Measurements from ENCODE around the gene VAT1L.
A peak's percentile ranks its signal among the peaks of the same experiment; 100 is the strongest.

The VAT1L gene

GRCh38 chr16:78005881-78006280 lies 217.5 kb downstream of the VAT1L start:
- Histone ChIP-seq H3K18ac (ENCODE audit: low read depth in 1 of 2, low read length in 2 of 2) (no peak overlapping the region), H3K4me3 (ENCODE audit: insufficient read depth in 1 of 2, low read depth in 1 of 2, low read length in 2 of 2) (no peak overlapping the region)

DNA sequence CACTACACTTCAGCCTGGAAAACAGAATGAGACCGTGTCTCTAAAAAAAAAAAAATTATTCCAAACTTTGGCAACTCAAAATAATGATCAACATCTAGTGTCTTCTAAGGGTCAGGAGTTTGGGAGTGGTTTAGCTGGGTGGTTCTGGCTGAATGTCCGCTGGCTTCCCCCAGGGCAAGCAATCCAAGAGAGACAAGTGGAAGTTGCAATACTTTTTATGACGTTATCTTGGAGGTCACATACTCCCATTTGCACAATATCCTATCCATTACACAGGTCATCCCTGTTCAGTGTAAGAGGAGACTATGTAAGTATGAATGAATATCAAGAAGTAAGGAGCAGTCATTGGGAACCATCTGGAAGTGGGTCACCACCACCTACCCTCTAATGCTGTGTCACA lies 218.8 kb downstream of the VAT1L start:
- Histone ChIP-seq H2BK15ac (ENCODE audit: low read depth, poor library complexity, severe bottlenecking) (no peak overlapping the region), H2BK120ac (ENCODE audit: low read depth, low read length) (no peak overlapping the region), H2AFZ (ENCODE audit: low read depth, low read length) (no peak overlapping the region), H3K36me3 (ENCODE audit: control insufficient read depth in 1 of 2, insufficient read depth in 2 of 2, low read depth in 1 of 2, low read length in 2 of 2) (no peaks in the 10 kb centered on the region), H3K4me3 (ENCODE audit: insufficient read depth in 1 of 2, low read depth in 1 of 2, low read length in 2 of 2) (no peak overlapping the region), H2BK12ac (ENCODE audit: low read length in 2 of 2) (no peak overlapping the region), H3K4me1 (ENCODE audit: control insufficient read depth, insufficient read depth, low read depth, low read length) (no peaks in the 10 kb centered on the region), H2BK5ac (ENCODE audit: low read depth, low read length, poor library complexity, severe bottlenecking) (no peak overlapping the region), H3K23ac (ENCODE audit: low read length in 2 of 2) (no peak overlapping the region), H4K8ac (ENCODE audit: low read length) (no peak overlapping the region), H3K4me2 (ENCODE audit: low read length, poor library complexity, severe bottlenecking) (no peak overlapping the region), H3K9me3 (ENCODE audit: control insufficient read depth, low read length) (no peaks in the 10 kb centered on the region), H3K27ac (ENCODE audit: low read length, poor library complexity, severe bottlenecking) (no peak overlapping the region), H3K9ac (ENCODE audit: low read length) (no peak overlapping the region), H3K14ac (ENCODE audit: low read length in 2 of 2) (no peak overlapping the region), H3K18ac (ENCODE audit: low read depth in 1 of 2, low read length in 2 of 2) (no peak overlapping the region), H3K4ac (ENCODE audit: low read depth in 1 of 2, low read length in 2 of 2) (no peak overlapping the region), H3K79me1 (replicated peaks; ENCODE audit: low read length, poor library complexity, severe bottlenecking) (no peaks in the 10 kb centered on the region), H3K27me3 (ENCODE audit: control insufficient read depth in 1 of 2, insufficient read depth in 1 of 2, low read length in 2 of 2) (peaks cover 0 to 6% of the 10 kb centered on the region in 2 experiments), H4K91ac (ENCODE audit: low read length) (no peak overlapping the region), H2AK5ac (ENCODE audit: low read length, severe bottlenecking) (no peak overlapping the region)
- DNase-seq: no peak
- WGBS: 100% methylated on average over 1 of the region's 3 CpGs

More at GRCh38 chr16:78005881-78006280, 217.5 kb downstream of the VAT1L start:
- no peak for DNase-seq
- Histone ChIP-seq H3K27ac (ENCODE audit: low read length, poor library complexity, severe bottlenecking) (no peak overlapping the region), H3K27me3 (ENCODE audit: control insufficient read depth in 1 of 2, insufficient read depth in 1 of 2, low read length in 2 of 2) (no peaks in the 10 kb centered on the region), H4K91ac (ENCODE audit: low read length) (no peak overlapping the region), H3K79me1 (replicated peaks; ENCODE audit: low read length, poor library complexity, severe bottlenecking) (no peaks in the 10 kb centered on the region), H3K9ac (ENCODE audit: low read length) (no peak overlapping the region), H2BK5ac (ENCODE audit: low read depth, low read length, poor library complexity, severe bottlenecking) (no peak overlapping the region), H2AK5ac (ENCODE audit: low read length, severe bottlenecking) (no peak overlapping the region), H2BK15ac (ENCODE audit: low read depth, poor library complexity, severe bottlenecking) (no peak overlapping the region), H2AFZ (ENCODE audit: low read depth, low read length) (no peak overlapping the region), H3K36me3 (ENCODE audit: control insufficient read depth in 1 of 2, insufficient read depth in 2 of 2, low read depth in 1 of 2, low read length in 2 of 2) (no peaks in the 10 kb centered on the region), H2BK120ac (ENCODE audit: low read depth, low read length) (no peak overlapping the region), H2BK12ac (ENCODE audit: low read length in 2 of 2) (no peak overlapping the region), H3K14ac (ENCODE audit: low read length in 2 of 2) (no peak overlapping the region), H3K4me2 (ENCODE audit: low read length, poor library complexity, severe bottlenecking) (no peak overlapping the region), H3K9me3 (ENCODE audit: control insufficient read depth, low read length) (no peaks in the 10 kb centered on the region), H3K4me1 (ENCODE audit: control insufficient read depth, insufficient read depth, low read depth, low read length) (no peaks in the 10 kb centered on the region), H3K4ac (ENCODE audit: low read depth in 1 of 2, low read length in 2 of 2) (no peak overlapping the region), H3K23ac (ENCODE audit: low read length in 2 of 2) (no peak overlapping the region), H4K8ac (ENCODE audit: low read length) (no peak overlapping the region)
- 89% methylated on average over 4 of the region's 5 CpGs for WGBS

DNA sequence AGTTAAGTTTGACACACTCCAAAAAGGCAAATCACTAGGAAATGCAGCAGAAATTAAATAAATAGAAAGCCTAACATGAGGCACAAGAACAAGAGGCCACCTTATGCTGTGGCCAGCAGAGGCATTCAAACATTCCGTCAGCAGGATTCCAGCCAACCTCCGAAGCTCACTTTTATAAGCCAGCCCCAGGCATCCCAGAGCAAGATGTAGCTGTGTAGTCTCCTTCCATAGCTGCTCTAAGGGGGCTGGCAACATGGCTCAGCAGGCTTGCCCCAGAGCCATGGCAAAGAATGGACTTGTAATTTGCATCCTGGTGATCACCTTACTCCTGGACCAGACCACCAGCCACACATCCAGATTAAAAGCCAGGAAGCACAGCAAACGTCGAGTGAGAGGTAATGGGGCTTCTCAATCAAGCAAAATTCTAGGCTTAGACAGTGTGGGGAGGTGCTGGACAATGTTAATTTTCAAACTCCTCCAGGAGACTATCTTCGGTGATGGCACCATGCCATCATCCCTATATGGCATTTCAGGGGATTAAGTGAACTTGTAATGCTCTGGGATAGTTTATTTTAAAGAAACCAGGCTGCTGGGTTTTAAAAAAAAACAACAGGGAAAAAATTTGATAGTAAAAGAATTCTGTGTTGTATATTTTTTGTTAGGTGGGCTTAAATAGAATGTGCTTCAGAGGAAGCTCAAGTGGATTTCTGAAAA lies 234.1 kb downstream of the VAT1L start, which contains the start of gene CLEC3A:
CLEC3A (plus strand) TSS at position 202 of the 714 bp plus-strand sequence; CDS start at position 281, 79 bp downstream.
- Histone ChIP-seq H3K4me2 (ENCODE audit: low read length, poor library complexity, severe bottlenecking) (no peak within 1 kb of the TSS), H4K8ac (ENCODE audit: low read length) (no peak within 1 kb of the TSS), H2BK120ac (ENCODE audit: low read depth, low read length) (no peak within 1 kb of the TSS), H3K27ac (ENCODE audit: low read length, poor library complexity, severe bottlenecking) (no peak within 1 kb of the TSS), H3K27me3 (ENCODE audit: control insufficient read depth in 1 of 2, insufficient read depth in 1 of 2, low read length in 2 of 2) (peaks cover 0 to 10% of the 10 kb centered on the region in 2 experiments), H2AFZ (ENCODE audit: low read depth, low read length) (no peak within 1 kb of the TSS), H3K9me3 (ENCODE audit: control insufficient read depth, low read length) (no peaks in the 10 kb centered on the region), H3K36me3 (ENCODE audit: control insufficient read depth in 1 of 2, insufficient read depth in 2 of 2, low read depth in 1 of 2, low read length in 2 of 2) (no peaks in the 10 kb centered on the region), H3K18ac (ENCODE audit: low read depth in 1 of 2, low read length in 2 of 2) (no peak within 1 kb of the TSS), H3K4ac (ENCODE audit: low read depth in 1 of 2, low read length in 2 of 2) (no peak within 1 kb of the TSS), H3K14ac (ENCODE audit: low read length in 2 of 2) (no peak within 1 kb of the TSS), H3K79me1 (replicated peaks; ENCODE audit: low read length, poor library complexity, severe bottlenecking) (no peaks in the 10 kb centered on the region), H3K4me3 (ENCODE audit: insufficient read depth in 1 of 2, low read depth in 1 of 2, low read length in 2 of 2) (no peak within 1 kb of the TSS), H2BK15ac (ENCODE audit: low read depth, poor library complexity, severe bottlenecking) (no peak within 1 kb of the TSS), H2BK12ac (ENCODE audit: low read length in 2 of 2) (no peak within 1 kb of the TSS), H2AK5ac (ENCODE audit: low read length, severe bottlenecking) (no peak within 1 kb of the TSS), H4K91ac (ENCODE audit: low read length) (no peak within 1 kb of the TSS), H3K9ac (ENCODE audit: low read length) (no peak within 1 kb of the TSS), H3K4me1 (ENCODE audit: control insufficient read depth, insufficient read depth, low read depth, low read length) (no peaks in the 10 kb centered on the region), H3K23ac (ENCODE audit: low read length in 2 of 2) (no peak within 1 kb of the TSS), H2BK5ac (ENCODE audit: low read depth, low read length, poor library complexity, severe bottlenecking) (no peak within 1 kb of the TSS)
- DNase-seq: peak; percentile 7
- 64% methylated on average over 5 of the region's 5 CpGs for WGBS

GRCh38 chr16:78024159-78024558 lies 235.8 kb downstream of the VAT1L start:
- peaks cover 0 to 10% of the 10 kb centered on the region in 2 experiments for H3K27me3 ChIP-seq (ENCODE audit: control insufficient read depth in 1 of 2, insufficient read depth in 1 of 2, low read length in 2 of 2)

More at GRCh38 chr16:78024159-78024558, 235.8 kb downstream of the VAT1L start:
- Histone ChIP-seq H4K91ac (ENCODE audit: low read length) (no peak overlapping the region), H2BK5ac (ENCODE audit: low read depth, low read length, poor library complexity, severe bottlenecking) (no peak overlapping the region), H3K4me2 (ENCODE audit: low read length, poor library complexity, severe bottlenecking) (no peak overlapping the region), H3K18ac (ENCODE audit: low read depth in 1 of 2, low read length in 2 of 2) (no peak overlapping the region), H3K4ac (ENCODE audit: low read depth in 1 of 2, low read length in 2 of 2) (no peak overlapping the region), H2AK5ac (ENCODE audit: low read length, severe bottlenecking) (no peak overlapping the region), H3K14ac (ENCODE audit: low read length in 2 of 2) (no peak overlapping the region), H3K36me3 (ENCODE audit: control insufficient read depth in 1 of 2, insufficient read depth in 2 of 2, low read depth in 1 of 2, low read length in 2 of 2) (no peaks in the 10 kb centered on the region), H3K27ac (ENCODE audit: low read length, poor library complexity, severe bottlenecking) (no peak overlapping the region), H2BK120ac (ENCODE audit: low read depth, low read length) (no peak overlapping the region), H3K4me3 (ENCODE audit: insufficient read depth in 1 of 2, low read depth in 1 of 2, low read length in 2 of 2) (no peak overlapping the region), H3K23ac (ENCODE audit: low read length in 2 of 2) (no peak overlapping the region), H3K79me1 (replicated peaks; ENCODE audit: low read length, poor library complexity, severe bottlenecking) (no peaks in the 10 kb centered on the region), H3K9me3 (ENCODE audit: control insufficient read depth, low read length) (no peaks in the 10 kb centered on the region), H3K4me1 (ENCODE audit: control insufficient read depth, insufficient read depth, low read depth, low read length) (no peaks in the 10 kb centered on the region), H2BK15ac (ENCODE audit: low read depth, poor library complexity, severe bottlenecking) (no peak overlapping the region), H2AFZ (ENCODE audit: low read depth, low read length) (no peak overlapping the region), H3K9ac (ENCODE audit: low read length) (no peak overlapping the region), H4K8ac (ENCODE audit: low read length) (no peak overlapping the region), H2BK12ac (ENCODE audit: low read length in 2 of 2) (no peak overlapping the region)
- 84% methylated on average over 2 of the region's 5 CpGs for WGBS
- no peak for DNase-seq

All from mesenchymal stem cell (in vitro differentiated cells and primary cell).